Stomach (tissue), 4 donors: ENCODE results near the gene EXOSC1.

Source experiments
- CTCF ChIP-seq, 7 experiments: fragments of 450-650 bp in 4 of 7; fragments of 200-600 bp in 3 of 7; sonication (generic) in 3 of 7; IDR thresholded peaks; one replicate each; pipeline ENCODE4 v1.5.1; 2016 to 2019; ENCODE audit warnings: antibody characterized with exemption in 7 of 7, control low read depth in 2 of 7, mild to moderate bottlenecking in 1 of 7
- EP300 ChIP-seq: sonication (generic); formaldehyde crosslinking; IDR thresholded peaks from one replicate; pipeline ENCODE4 v1.6.1; 2017; ENCODE audit warnings: antibody characterized with exemption
- POLR2AphosphoS5 ChIP-seq, 3 donors: sonication (generic); formaldehyde crosslinking; IDR thresholded peaks; one replicate each; pipeline ENCODE4 v1.6.1; 2016; ENCODE audit warnings: antibody characterized with exemption in 3 of 3

GRCh38 chr10:97434557-97434956, 11.2 kb downstream of the EXOSC1 start:
- TF ChIP-seq POLR2AphosphoS5 (IDR thresholded peaks at IDR 0.05) (no peak), CTCF (IDR thresholded peaks at IDR 0.05) (no peak), EP300 (no peak)
